GM23338 (cell line): ENCODE measurements around the gene PRKAA1. TPM values are rescaled to one million over a fixed set of nuclear protein-coding genes. Genes with fewer than 3 reads are reported as not detected.

Source experiments
- ATAC-seq: fragments of 200-7000 bp; cut with Tn5 transposase; 3 replicates; pipeline ENCODE4 v1.9.1; 2020
- DNase-seq: peaks from one replicate; pipeline ENCODE4 v3.0.0-alpha.2; 2015; ENCODE audit warnings: low spot score
- H2AFZ ChIP-seq: fragments of 200-600 bp; sonication (generic); 2 replicates; pipeline ENCODE4 v1.8.0; 2016; ENCODE audit warnings: antibody characterized with exemption, mild to moderate bottlenecking, moderate library complexity
- H3F3A ChIP-seq: fragments of 200-600 bp; sonication (generic); replicated peaks from 2 replicates; pipeline ENCODE4 v1.8.0; 2017; ENCODE audit warnings: antibody characterized with exemption, mixed run types, low read depth
- H3K27ac ChIP-seq: fragments of 200-600 bp; sonication (generic); 2 replicates; pipeline ENCODE4 v1.6.1; 2016; ENCODE audit warnings: low read depth
- H3K27me3 ChIP-seq: fragments of 200-600 bp; sonication (generic); 2 replicates; pipeline ENCODE4 v1.8.0; 2016; ENCODE audit warnings: mild to moderate bottlenecking, mixed run types, moderate library complexity; ENCODE audit not compliant: insufficient read depth
- H3K36me3 ChIP-seq: fragments of 200-600 bp; sonication (generic); 2 replicates; pipeline ENCODE4 v1.8.0; 2016; ENCODE audit warnings: mild to moderate bottlenecking; ENCODE audit not compliant: insufficient read depth
- H3K4me1 ChIP-seq: fragments of 200-600 bp; sonication (generic); 2 replicates; pipeline ENCODE4 v1.8.0; 2016; ENCODE audit warnings: mild to moderate bottlenecking, moderate library complexity; ENCODE audit not compliant: insufficient read depth
- H3K4me2 ChIP-seq: fragments of 200-600 bp; sonication (generic); 2 replicates; pipeline ENCODE4 v1.7.1; 2017; ENCODE audit warnings: mixed run types
- H3K4me3 ChIP-seq: fragments of 200-600 bp; sonication (generic); 2 replicates; pipeline ENCODE4 v1.6.1; 2016; ENCODE audit warnings: mixed run types
- H3K79me2 ChIP-seq: fragments of 200-600 bp; sonication (generic); replicated peaks from 2 replicates; pipeline ENCODE4 v1.8.0; 2017; ENCODE audit warnings: mild to moderate bottlenecking; ENCODE audit not compliant: insufficient read depth
- H3K9me2 ChIP-seq: fragments of 200-600 bp; sonication (generic); 2 replicates; pipeline ENCODE4 v1.8.0; 2017; ENCODE audit not compliant: insufficient read depth
- H4K20me1 ChIP-seq: fragments of 200-600 bp; sonication (generic); replicated peaks from 2 replicates; pipeline ENCODE4 v1.8.0; 2017; ENCODE audit warnings: mild to moderate bottlenecking; ENCODE audit not compliant: insufficient read depth
- H3K27ac Mint-ChIP-seq: 2 replicates; pipeline ENCODE4 v1.8.0; 2020; ENCODE audit warnings: inconsistent platforms, mild to moderate bottlenecking, moderate library complexity, mixed read lengths
- H3K27me3 Mint-ChIP-seq: 3 replicates; pipeline ENCODE4 v1.8.0; 2022; ENCODE audit warnings: low read depth, mild to moderate bottlenecking, moderate library complexity, mixed read lengths, inconsistent platforms; ENCODE audit not compliant: insufficient read depth, poor library complexity
- H3K36me3 Mint-ChIP-seq: 3 replicates; pipeline ENCODE4 v1.8.0; 2021; ENCODE audit warnings: low read depth, mild to moderate bottlenecking, inconsistent platforms, moderate library complexity, mixed read lengths
- H3K4me1 Mint-ChIP-seq: 3 replicates; pipeline ENCODE4 v1.8.0; 2020; ENCODE audit warnings: mild to moderate bottlenecking, inconsistent platforms, mixed read lengths
- H3K4me3 Mint-ChIP-seq: 3 replicates; pipeline ENCODE4 v1.8.0; 2021; ENCODE audit warnings: moderate library complexity, mild to moderate bottlenecking, inconsistent platforms, mixed read lengths
- H3K9me3 Mint-ChIP-seq: 3 replicates; pipeline ENCODE4 v1.8.0; 2020; ENCODE audit warnings: moderate library complexity, mild to moderate bottlenecking, inconsistent platforms, mixed read lengths
- CREB1 ChIP-seq: fragments of 250-450 bp; sonication (Bioruptor Pico); IDR thresholded peaks from 2 replicates; pipeline ENCODE4 v1.5.0; 2020; ENCODE audit warnings: low read depth, mild to moderate bottlenecking, moderate library complexity
- CTCF ChIP-seq, 2 experiments: fragments of 200-600 bp in 1 of 2; sonication (generic) in 1 of 2; conservative IDR thresholded peaks; 2 replicates each; pipeline versions ENCODE4 v1.5.1 to v1.6.1; 2016 to 2017; ENCODE audit warnings: antibody characterized with exemption in 2 of 2, low read depth in 2 of 2, mild to moderate bottlenecking in 2 of 2, moderate library complexity in 1 of 2
- NANOG ChIP-seq: IDR thresholded peaks from 2 replicates; pipeline ENCODE4 v1.6.1; 2016; ENCODE audit warnings: antibody characterized with exemption, borderline replicate concordance
- STAT1 ChIP-seq: IDR thresholded peaks from one replicate; pipeline ENCODE4 v1.6.1; 2016; ENCODE audit warnings: antibody characterized with exemption; ENCODE audit not compliant: unreplicated experiment
- ZNF462 ChIP-seq: fragments of 250-450 bp; sonication (Bioruptor Pico); IDR thresholded peaks from 2 replicates; pipeline ENCODE4 v1.5.0; 2020; ENCODE audit warnings: mild to moderate bottlenecking, moderate library complexity
- polyA plus RNA-seq: library from polyadenylated mRNA; unstranded; fragments of >200 nt; fragmentation: Nextera tagmentation; extraction: Ambion mirVana; gene quantifications from 2 replicates; pipeline ENCODE4 v1.2.1, GENCODE V29; 2016
- total RNA-seq: library from RNA; depleted of rRNA; stranded (reverse); fragments of >200 nt; shearing (Covaris generic); gene quantifications from 2 replicates; pipeline ENCODE4 v1.2.3, GENCODE V29; 2014
- TF ChIP-seq, protein P1 (sequence below): IDR thresholded peaks from one replicate; pipeline ENCODE4 v1.6.1; 2018; ENCODE audit warnings: antibody characterized with exemption; ENCODE audit not compliant: unreplicated experiment
- TF ChIP-seq, protein P2 (sequence below): IDR thresholded peaks from 2 replicates; pipeline ENCODE4 v1.6.1; 2016; ENCODE audit warnings: antibody characterized with exemption

PRKAA1 gene
- total and polyA plus RNA-seq, 2 experiments from 2014 or later = 10.3 to 35.0 TPM

- TF ChIP-seq, protein P1, sequence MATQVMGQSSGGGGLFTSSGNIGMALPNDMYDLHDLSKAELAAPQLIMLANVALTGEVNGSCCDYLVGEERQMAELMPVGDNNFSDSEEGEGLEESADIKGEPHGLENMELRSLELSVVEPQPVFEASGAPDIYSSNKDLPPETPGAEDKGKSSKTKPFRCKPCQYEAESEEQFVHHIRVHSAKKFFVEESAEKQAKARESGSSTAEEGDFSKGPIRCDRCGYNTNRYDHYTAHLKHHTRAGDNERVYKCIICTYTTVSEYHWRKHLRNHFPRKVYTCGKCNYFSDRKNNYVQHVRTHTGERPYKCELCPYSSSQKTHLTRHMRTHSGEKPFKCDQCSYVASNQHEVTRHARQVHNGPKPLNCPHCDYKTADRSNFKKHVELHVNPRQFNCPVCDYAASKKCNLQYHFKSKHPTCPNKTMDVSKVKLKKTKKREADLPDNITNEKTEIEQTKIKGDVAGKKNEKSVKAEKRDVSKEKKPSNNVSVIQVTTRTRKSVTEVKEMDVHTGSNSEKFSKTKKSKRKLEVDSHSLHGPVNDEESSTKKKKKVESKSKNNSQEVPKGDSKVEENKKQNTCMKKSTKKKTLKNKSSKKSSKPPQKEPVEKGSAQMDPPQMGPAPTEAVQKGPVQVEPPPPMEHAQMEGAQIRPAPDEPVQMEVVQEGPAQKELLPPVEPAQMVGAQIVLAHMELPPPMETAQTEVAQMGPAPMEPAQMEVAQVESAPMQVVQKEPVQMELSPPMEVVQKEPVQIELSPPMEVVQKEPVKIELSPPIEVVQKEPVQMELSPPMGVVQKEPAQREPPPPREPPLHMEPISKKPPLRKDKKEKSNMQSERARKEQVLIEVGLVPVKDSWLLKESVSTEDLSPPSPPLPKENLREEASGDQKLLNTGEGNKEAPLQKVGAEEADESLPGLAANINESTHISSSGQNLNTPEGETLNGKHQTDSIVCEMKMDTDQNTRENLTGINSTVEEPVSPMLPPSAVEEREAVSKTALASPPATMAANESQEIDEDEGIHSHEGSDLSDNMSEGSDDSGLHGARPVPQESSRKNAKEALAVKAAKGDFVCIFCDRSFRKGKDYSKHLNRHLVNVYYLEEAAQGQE = no peak
Observed at GRCh38 chr5:40716590-40716989, 81.6 kb downstream of the PRKAA1 start (continued).

GRCh38 chr5:40716000-40716399, 82.2 kb downstream of the PRKAA1 start:
- Mint-ChIP-seq H3K27ac (no peak overlapping the region), H3K4me1 (no peaks in the 10 kb centered on the region), H3K36me3 (peaks cover 11% of the 10 kb centered on the region), H3K9me3 (peaks cover 2% of the 10 kb centered on the region), H3K4me3 (no peak overlapping the region), H3K27me3 (no peaks in the 10 kb centered on the region)
- no peaks in the 10 kb centered on the region for H3K79me2 ChIP-seq
- no peaks in the 10 kb centered on the region for H3K9me2 ChIP-seq
- DNase-seq (peak; percentile 17), ATAC-seq (no peak; the same call in 2 of the 3 replicates)
- no peak overlapping the region for H2AFZ ChIP-seq
- no peak overlapping the region for H3K27ac ChIP-seq
- no peaks in the 10 kb centered on the region for H3K27me3 ChIP-seq
- TF ChIP-seq CTCF (conservative IDR thresholded peaks at IDR 0.05; ENCODE audit: low read depth in 2 of 2) (peak; percentile 41 to 47), CREB1 (CRISPR knock-in tag) (no peak)
- no peak overlapping the region for H3K4me3 ChIP-seq
- H3K36me3 ChIP-seq = no peaks in the 10 kb centered on the region
- H4K20me1 ChIP-seq = no peaks in the 10 kb centered on the region
- H3F3A ChIP-seq = no peaks in the 10 kb centered on the region
- no peaks in the 10 kb centered on the region for H3K4me1 ChIP-seq
- no peak overlapping the region for H3K4me2 ChIP-seq

DNA sequence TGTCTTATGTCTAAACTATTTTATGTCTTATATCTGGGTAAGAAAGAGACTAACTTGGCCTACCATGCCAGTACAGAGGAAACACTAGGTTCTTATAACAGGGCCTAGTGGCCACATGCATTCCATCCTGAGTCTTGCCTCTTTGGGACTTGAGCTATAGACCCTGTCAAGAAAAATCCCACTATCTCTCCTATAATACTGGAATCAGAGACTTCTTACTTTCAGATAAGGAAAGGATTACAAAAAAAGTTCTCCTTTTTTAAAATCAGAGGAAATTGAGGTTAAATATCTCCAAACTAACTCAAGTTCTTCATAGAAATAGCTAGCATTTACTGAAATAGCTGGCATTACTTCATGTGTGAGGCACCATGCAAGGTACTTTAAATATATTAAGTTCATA, 84.2 kb downstream of the PRKAA1 start:
- Mint-ChIP-seq H3K4me1 (no peaks in the 10 kb centered on the region), H3K27ac (no peak overlapping the region), H3K27me3 (no peaks in the 10 kb centered on the region), H3K36me3 (peaks cover 7% of the 10 kb centered on the region; the same call in 2 of the 3 replicates), H3K9me3 (peaks cover 9% of the 10 kb centered on the region; the same call in 2 of the 3 replicates), H3K4me3 (no peak overlapping the region)
- Histone ChIP-seq H3K4me2 (no peak overlapping the region), H3K79me2 (no peaks in the 10 kb centered on the region), H2AFZ (no peak overlapping the region), H3K9me2 (no peaks in the 10 kb centered on the region), H3K27ac (no peak overlapping the region), H3K4me3 (no peak overlapping the region), H3K36me3 (no peaks in the 10 kb centered on the region), H4K20me1 (no peaks in the 10 kb centered on the region), H3F3A (no peaks in the 10 kb centered on the region), H3K4me1 (no peaks in the 10 kb centered on the region), H3K27me3 (no peaks in the 10 kb centered on the region)
- no peak for DNase-seq
- ATAC-seq = no peak
- TF ChIP-seq NANOG = no peak
- TF ChIP-seq, protein P2, sequence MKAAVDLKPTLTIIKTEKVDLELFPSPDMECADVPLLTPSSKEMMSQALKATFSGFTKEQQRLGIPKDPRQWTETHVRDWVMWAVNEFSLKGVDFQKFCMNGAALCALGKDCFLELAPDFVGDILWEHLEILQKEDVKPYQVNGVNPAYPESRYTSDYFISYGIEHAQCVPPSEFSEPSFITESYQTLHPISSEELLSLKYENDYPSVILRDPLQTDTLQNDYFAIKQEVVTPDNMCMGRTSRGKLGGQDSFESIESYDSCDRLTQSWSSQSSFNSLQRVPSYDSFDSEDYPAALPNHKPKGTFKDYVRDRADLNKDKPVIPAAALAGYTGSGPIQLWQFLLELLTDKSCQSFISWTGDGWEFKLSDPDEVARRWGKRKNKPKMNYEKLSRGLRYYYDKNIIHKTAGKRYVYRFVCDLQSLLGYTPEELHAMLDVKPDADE = no peak
- no peak for TF ChIP-seq CREB1 (CRISPR knock-in tag)
- no peak for TF ChIP-seq ZNF462
- no peak for TF ChIP-seq STAT1
